GM12878 (cell line): ENCODE results near the gene HOXB2.

Experiments used
- CEBPB ChIP-seq, 2 experiments: fragments of 150-350 bp in 1 of 2; IDR thresholded peaks; 2 replicates each; pipeline ENCODE4 v1.6.1; 2012 to 2014; ENCODE audit warnings: low read depth in 2 of 2, low read length in 2 of 2, borderline replicate concordance in 1 of 2, inconsistent platforms in 1 of 2
- FOXM1 ChIP-seq: IDR thresholded peaks from 2 replicates; pipeline ENCODE4 v1.6.1; 2012; ENCODE audit warnings: low read depth, mild to moderate bottlenecking, inconsistent platforms, low read length, moderate library complexity
- NR2C1 ChIP-seq: fragments of 450-650 bp; IDR thresholded peaks from 2 replicates; pipeline ENCODE4 v1.6.1; 2017; ENCODE audit warnings: antibody characterized with exemption, mild to moderate bottlenecking, moderate library complexity

DNA sequence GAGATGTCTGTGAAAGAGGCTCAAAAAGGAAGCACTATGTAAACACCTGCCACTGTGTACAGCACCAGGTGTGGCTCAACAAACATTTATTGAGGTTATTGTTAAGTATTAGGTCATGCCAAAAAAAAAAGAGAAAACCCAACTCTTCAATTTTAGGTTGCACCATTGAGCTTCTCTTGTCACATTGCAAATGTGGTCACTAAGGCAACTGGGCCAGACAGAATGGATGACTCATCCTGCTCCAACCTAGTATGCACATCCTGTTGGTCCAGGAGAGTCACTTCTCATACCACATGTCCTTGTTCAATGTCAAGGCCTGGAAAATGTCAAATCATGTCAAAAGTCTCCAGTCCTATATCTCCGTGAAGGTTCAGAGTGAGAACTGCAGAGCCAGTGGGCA lies 39.1 kb downstream of the HOXB2 start:
- no peak for TF ChIP-seq CEBPB (IDR thresholded peaks at IDR 0.05; ENCODE audit: borderline replicate concordance in 1 of 2, low read depth in 2 of 2, low read length in 2 of 2)
- TF ChIP-seq FOXM1 = no peak
- no peak for TF ChIP-seq NR2C1
